ENCODE measurements around the gene MPHOSPH9.

MPHOSPH9 gene, protein sequence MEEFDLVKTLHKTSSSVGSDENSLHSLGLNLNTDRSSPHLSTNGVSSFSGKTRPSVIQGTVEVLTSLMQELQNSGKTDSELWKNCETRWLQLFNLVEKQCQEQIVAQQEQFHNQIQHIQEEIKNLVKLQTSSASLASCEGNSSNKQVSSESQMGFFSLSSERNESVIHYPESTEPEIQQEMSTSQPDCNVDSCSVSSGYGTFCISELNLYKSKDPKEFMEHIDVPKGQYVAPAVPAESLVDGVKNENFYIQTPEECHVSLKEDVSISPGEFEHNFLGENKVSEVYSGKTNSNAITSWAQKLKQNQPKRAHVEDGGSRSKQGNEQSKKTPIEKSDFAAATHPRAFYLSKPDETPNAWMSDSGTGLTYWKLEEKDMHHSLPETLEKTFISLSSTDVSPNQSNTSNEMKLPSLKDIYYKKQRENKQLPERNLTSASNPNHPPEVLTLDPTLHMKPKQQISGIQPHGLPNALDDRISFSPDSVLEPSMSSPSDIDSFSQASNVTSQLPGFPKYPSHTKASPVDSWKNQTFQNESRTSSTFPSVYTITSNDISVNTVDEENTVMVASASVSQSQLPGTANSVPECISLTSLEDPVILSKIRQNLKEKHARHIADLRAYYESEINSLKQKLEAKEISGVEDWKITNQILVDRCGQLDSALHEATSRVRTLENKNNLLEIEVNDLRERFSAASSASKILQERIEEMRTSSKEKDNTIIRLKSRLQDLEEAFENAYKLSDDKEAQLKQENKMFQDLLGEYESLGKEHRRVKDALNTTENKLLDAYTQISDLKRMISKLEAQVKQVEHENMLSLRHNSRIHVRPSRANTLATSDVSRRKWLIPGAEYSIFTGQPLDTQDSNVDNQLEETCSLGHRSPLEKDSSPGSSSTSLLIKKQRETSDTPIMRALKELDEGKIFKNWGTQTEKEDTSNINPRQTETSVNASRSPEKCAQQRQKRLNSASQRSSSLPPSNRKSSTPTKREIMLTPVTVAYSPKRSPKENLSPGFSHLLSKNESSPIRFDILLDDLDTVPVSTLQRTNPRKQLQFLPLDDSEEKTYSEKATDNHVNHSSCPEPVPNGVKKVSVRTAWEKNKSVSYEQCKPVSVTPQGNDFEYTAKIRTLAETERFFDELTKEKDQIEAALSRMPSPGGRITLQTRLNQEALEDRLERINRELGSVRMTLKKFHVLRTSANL

GRCh38 chr12:123232807-123233504 is at the start of gene MPHOSPH9, which contains the start of gene MTRFR:
Gene MPHOSPH9, minus strand, starts transcription at chr12:123233141. Its CDS starts 2,777 bp downstream, at chr12:123230364.
Gene MTRFR, plus strand, starts transcription at chr12:123233436. Its CDS starts 20,239 bp downstream, at chr12:123253675.
- peak; percentile 95 to 98 for DNase-seq (ENCODE audit: low read depth in 2 of 2)

DNA sequence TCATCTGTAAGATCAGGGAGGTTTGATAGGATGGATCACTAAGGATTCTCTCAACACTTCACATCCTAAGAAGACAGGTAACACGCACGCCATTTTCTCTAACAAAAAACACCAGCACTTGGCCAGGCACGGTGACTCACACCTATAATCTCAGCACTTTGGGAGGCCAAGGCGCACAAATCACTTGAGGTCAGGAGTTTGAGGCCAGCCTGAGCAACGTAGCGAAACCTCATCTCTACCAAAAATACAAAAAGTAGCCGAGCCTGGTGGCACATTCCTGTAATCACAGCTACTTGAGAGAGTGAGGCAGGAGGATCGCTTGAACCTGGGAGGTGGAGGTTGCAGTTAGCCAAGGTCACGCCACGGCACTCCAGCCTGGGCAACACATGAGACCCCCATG is 49.2 kb upstream of the MPHOSPH9 start:
- no peak for DNase-seq (ENCODE audit: low read depth in 2 of 2)

DNA sequence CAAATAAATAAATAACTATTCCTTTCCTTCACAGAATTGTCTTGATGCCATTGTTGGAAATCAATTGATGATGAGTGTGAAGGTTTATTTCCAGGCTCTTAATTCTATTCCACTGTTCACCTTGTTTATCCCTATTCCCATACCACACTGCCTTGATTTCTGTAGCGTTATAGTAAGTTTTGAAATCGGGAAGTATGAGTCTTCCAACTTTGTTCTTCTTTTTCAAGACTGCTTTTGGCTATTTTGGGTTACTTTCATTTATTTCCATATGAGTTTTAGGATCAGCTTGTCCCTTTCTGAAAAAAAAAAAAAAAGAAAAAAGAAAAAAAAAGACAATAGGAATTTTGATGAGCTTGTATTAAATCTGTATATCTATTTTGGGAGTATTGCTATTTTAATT is 48.0 kb upstream of the MPHOSPH9 start:
- DNase-seq (ENCODE audit: low read depth in 2 of 2), result no peak

GRCh38 chr12:123278101-123278627 is 45.2 kb upstream of the MPHOSPH9 start:
- no peak for DNase-seq (ENCODE audit: low read depth in 2 of 2)

- DNase-seq (ENCODE audit: low read depth in 2 of 2), result no peak
These were observed 40.2 kb upstream of the MPHOSPH9 start for GRCh38 chr12:123273166-123273565.

GRCh38 chr12:123271001-123271668 is 38.2 kb upstream of the MPHOSPH9 start:
- DNase-seq (ENCODE audit: low read depth in 2 of 2), result peak; percentile 69 to 72

- DNase-seq (ENCODE audit: low read depth in 2 of 2), result no peak
These were observed 37.5 kb upstream of the MPHOSPH9 start for GRCh38 chr12:123270214-123271000.

DNA sequence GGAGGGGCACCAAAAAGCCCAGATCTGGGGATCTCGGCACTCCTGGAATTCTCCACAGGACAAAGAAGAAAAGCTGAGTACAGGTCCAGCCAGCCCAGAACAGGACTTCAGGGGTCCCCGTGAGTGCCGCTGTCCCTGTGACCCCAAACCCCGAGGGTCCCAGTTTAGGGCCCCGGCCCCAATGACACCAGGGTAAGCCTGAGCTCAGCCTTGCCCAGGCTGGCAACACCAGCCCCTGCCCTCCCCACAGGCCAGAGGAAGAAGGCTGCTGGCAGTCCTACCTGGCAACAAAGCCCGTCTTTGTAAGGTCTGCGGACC is 36.9 kb upstream of the MPHOSPH9 start:
- no peak for DNase-seq (ENCODE audit: low read depth in 2 of 2)

DNA sequence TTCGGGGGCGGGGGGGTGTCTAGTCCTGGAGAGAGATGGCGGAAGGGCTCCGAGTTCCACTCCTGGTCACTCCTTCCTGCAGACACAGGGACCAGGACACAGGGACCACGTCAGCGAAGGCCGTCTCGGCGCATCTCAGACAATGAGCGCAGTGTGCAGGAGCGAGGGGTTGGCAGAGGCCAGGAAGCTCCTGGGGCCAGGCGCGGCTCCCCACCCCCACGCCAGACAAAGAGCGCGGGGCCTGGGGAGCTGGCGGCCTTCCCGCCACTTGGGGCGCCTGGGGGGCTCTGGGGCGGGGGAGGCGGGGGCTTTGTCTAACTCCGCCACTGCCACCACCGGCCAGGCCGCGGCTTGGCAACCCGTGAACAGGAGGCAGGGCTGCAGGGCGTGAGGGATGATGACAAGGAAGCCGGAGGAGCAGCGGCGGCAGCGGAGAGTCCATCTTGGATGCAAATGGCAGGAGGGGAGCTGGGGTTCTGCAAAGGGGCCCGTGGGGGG is 36.5 kb upstream of the MPHOSPH9 start:
- peak in 1 of 2 donors; percentile 31 for DNase-seq (ENCODE audit: low read depth in 2 of 2)

DNA sequence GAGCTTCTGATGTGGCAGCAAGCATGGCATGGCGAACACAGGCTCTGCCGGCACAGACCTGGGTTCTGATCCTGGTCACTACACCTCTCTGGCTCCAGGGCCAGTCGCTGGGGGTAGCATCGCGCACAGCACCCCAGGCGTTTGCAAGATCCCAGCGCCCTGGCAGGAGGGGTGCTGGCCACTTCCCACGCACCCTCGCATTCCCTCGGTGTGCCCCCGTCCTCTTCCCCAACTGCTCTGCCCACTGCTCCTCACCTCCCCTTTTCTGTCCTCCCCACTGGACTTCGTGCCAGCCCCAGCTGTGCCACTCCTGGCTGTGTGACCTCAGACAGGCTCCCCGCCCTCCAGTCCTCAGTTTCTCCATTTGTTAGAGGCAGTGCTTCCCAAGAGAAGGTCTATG is 35.9 kb upstream of the MPHOSPH9 start:
- no peak for DNase-seq (ENCODE audit: low read depth in 2 of 2)

GRCh38 chr12:123267991-123268843 is 35.3 kb upstream of the MPHOSPH9 start:
- no peak for DNase-seq (ENCODE audit: low read depth in 2 of 2)

DNA sequence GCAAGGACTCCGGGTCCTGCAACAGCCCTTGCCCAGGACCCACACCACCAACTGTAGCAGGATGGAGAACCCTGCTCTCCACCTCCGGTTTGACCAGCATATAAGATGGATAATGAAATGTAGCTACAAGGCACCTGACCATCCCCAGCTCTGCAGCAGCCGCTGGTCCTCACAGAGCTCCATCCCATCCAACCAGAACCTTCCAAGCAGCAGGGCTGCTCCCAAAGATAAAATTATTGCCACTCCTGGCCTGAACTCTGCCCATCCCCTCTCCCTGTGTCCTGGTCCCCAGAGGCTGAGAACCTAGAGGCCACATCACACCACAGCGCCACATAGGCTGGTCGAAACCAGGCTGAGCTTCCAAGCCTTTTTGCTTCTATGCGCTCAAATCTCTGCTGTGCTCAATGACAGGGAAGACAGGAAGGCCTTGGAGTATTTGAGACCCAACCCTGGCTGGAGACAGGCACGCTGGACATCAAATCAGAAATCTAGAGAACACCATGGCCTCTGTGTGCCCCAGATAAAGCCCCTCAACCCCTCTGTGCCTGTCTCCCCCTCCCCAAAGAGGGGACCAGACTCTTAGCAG is 34.5 kb upstream of the MPHOSPH9 start:
- no peak for DNase-seq (ENCODE audit: low read depth in 2 of 2)

DNA sequence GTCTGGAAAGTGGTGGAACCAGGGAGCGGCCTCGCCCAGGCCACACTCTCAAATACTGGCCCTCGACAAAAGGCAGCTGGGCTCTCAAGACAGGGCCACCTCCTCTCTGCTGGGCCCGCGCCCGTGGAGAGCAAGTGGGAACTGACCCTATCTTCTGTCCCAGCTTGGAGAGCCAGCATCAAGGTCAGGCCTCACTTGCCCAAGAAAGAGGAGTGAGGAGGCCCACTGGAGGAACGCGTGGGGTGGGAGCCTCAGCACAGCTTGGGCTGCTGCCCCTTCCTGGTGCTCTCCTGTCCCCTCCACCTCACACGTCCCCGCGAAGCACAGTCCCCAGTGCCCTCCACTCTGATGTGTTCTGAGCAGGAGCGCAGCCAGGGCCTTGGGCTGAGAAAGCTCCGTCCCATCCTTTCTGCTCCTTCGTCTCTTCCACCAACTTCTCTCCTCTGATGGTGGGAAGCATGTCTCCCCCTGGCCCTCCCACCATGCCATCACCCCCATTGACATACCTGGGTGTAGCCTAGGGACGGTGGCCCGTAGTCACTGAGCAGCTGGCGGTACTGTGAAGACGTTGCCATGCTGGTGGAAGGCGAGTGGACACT is 33.8 kb upstream of the MPHOSPH9 start:
- no peak for DNase-seq (ENCODE audit: low read depth in 2 of 2)

DNA sequence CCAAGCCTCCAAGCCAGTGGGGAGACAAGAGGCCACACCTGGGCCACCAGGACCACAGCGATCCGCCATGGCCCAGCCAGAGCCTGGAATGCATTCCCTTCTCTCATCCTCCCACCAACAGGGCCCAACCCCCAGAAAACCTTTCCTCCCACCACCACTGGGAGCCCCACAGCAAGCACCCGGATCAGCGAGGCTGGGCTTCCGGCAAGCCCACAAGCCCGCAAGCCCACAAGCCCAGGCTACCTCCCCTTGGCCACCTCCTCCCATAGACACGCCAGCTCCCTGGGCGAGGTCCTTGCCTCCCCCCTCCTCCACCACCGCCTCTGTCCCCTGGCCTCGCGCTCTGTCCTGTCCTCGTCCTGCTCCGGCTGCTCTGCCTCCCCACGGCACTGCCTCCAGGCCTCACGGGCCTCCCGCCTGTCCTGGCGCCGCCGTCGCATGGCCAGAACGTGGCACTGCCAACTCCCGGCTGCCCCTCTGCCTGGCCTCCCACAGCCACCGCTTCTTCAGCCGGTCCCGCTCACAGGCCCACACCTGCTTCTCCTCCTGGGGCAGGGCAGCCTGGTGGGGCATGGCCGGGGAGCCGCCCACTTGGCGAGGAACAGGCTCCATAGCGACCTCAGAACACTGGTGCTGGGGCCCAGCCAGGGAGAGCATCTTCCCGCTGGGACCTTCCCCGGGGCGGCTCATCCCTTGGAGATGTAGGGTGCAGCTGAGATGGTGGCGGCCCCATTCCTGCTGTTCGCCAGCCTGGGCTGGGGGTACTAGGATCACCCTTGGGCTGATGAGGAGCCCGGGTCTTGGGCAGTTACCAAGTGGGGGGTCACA is 33.1 kb upstream of the MPHOSPH9 start:
- no peak for DNase-seq (ENCODE audit: low read depth in 2 of 2)

DNA sequence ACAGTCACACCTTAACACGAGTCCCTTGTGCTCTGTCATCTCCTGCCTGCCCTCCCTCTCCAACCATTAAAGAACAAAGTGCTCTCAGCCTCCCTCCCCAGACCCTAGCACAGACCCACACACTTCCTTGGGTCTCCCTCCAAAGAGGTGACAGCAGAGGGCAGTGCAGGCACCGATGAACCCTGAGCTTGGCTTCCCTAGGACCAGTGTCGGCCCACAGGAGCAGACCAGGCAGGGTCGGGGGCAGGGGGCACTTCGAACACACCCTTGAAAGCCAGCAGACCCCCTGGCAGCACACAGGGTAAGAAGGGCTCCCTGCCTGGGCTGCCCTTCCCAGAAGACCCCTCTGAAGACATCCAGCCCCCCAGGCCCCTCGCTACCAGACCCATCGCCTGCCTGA is 31.7 kb upstream of the MPHOSPH9 start:
- DNase-seq (ENCODE audit: low read depth in 2 of 2), result no peak

GRCh38 chr12:123263196-123263817 is 30.4 kb upstream of the MPHOSPH9 start:
- no peak for DNase-seq (ENCODE audit: low read depth in 2 of 2)

DNA sequence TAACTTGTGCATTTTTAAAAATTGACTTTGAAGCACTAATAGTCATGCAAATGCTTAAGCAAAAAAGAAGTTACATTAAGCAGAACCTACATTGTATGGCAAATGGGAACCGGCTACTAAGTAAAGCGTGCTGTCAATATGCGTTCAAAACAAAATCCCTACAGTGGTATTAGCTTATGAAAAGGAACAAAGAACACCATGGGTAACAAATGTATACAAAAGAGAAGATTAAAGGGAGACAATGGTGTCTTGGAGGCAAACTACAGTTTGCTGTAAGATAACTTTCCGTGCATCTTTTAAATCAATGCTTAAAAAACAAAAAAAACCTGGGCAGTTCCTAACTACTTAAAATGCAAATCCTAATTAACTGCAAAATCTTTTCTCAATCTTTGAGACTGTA is 28.3 kb upstream of the MPHOSPH9 start:
- no peak for DNase-seq (ENCODE audit: low read depth in 2 of 2)
